ENCODE results near the gene CBX4.

Gene CBX4

GRCh38 chr17:79785900-79786810, 53.1 kb downstream of the CBX4 start:
- Mint-ChIP-seq H3K4me3 (no peak overlapping the region), H3K27me3 (ENCODE audit: low read depth) (peaks cover 41% of the 10 kb centered on the region), H3K4me1 (ENCODE audit: low read depth) (peaks cover 5% of the 10 kb centered on the region), H3K9me3 (no peaks in the 10 kb centered on the region), H3K27ac (no peak overlapping the region), H3K36me3 (ENCODE audit: low read depth) (peaks cover 4% of the 10 kb centered on the region)
- DNase-seq (ENCODE audit: low spot score), result no peak

DNA sequence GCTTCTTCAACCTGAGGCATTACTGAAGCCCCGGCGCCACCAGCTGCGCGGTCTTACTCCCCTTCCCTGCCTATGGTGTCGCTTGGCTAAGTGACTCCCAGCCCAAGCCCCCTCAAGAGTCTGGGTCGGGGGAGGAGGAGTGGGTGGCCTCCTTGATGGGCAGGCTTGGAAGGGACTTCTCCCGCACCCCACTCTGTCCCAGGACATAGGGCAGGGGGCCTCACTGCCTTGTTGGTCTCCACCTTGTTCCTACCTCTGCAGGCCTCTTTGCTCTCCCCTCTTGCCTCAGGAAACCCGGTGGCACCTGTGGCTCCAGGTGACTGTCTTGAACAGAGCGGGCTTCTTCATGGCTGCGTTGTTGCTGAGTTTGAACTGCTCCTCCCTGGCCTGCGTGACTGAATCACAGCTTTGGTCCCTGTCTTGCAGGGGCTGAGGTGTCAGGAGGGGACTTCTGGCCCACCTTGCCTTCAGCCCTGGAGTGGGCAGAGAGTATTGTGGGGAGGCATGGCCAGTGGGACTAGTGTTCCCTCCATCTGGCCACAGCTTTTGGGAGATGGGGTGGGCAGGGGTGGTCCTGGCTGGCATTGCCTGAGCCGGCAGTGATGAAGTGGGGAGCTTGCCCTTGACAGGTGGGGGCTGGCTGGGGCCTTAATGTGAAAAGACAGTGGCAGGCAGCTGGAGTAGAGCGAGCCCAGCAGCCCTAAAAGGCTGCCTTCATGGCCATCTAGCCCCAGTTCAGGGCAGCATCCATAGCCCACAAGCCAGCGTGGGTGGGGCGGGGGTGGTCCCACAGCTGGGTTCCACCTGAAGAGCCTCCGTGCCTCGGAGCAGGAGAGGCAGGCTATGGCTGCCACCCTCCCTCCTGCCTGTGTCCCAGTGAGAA, 54.0 kb downstream of the CBX4 start:
- no peaks in the 10 kb centered on the region for H3K9me3 Mint-ChIP-seq
- DNase-seq (ENCODE audit: low spot score), result no peak
- H3K4me1 Mint-ChIP-seq (ENCODE audit: low read depth), result peaks cover 8% of the 10 kb centered on the region
- no peak overlapping the region for H3K27ac Mint-ChIP-seq
- H3K36me3 Mint-ChIP-seq (ENCODE audit: low read depth), result peaks cover 4% of the 10 kb centered on the region
- H3K4me3 Mint-ChIP-seq, result no peak overlapping the region
- peaks cover 36% of the 10 kb centered on the region for H3K27me3 Mint-ChIP-seq (ENCODE audit: low read depth)

GRCh38 chr17:79784353-79785016, 54.8 kb downstream of the CBX4 start:
- Mint-ChIP-seq H3K27ac (no peak overlapping the region), H3K36me3 (ENCODE audit: low read depth) (peaks cover 4% of the 10 kb centered on the region), H3K9me3 (no peaks in the 10 kb centered on the region), H3K27me3 (ENCODE audit: low read depth) (peaks cover 40% of the 10 kb centered on the region), H3K4me1 (ENCODE audit: low read depth) (peaks cover 14% of the 10 kb centered on the region), H3K4me3 (no peak overlapping the region)
- no peak for DNase-seq (ENCODE audit: low spot score)

DNA sequence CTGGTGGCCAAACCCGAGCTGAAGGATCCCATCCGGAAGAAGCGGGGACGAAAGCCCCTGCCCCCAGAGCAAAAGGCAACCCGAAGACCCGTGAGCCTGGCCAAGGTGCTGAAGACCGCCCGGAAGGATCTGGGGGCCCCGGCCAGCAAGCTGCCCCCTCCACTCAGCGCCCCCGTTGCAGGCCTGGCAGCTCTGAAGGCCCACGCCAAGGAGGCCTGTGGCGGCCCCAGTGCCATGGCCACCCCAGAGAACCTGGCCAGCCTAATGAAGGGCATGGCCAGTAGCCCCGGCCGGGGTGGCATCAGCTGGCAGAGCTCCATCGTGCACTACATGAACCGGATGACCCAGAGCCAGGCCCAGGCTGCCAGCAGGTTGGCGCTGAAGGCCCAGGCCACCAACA, 55.3 kb downstream of the CBX4 start:
- no peak overlapping the region for H3K27ac Mint-ChIP-seq
- H3K27me3 Mint-ChIP-seq (ENCODE audit: low read depth), result peaks cover 40% of the 10 kb centered on the region
- H3K36me3 Mint-ChIP-seq (ENCODE audit: low read depth), result peaks cover 4% of the 10 kb centered on the region
- no peaks in the 10 kb centered on the region for H3K9me3 Mint-ChIP-seq
- H3K4me3 Mint-ChIP-seq, result no peak overlapping the region
- peaks cover 17% of the 10 kb centered on the region for H3K4me1 Mint-ChIP-seq (ENCODE audit: low read depth)
- DNase-seq (ENCODE audit: low spot score), result no peak

All from T-helper 2 cell treated with Interferon-gamma antibody and Interleukin-4, amounts not matched to agents 5 μg/mL and 100 μg/mL, for 36 hours (primary cell).